Stomach (tissue), 9 donors: ENCODE results near the gene MAMLD1. TPM values are rescaled to one million over a fixed set of nuclear protein-coding genes. Genes with fewer than 3 reads are reported as not detected.

Experiments
- DNase-seq, 2 donors: peaks; one replicate each; pipeline versions ENCODE4 v3.0.0 to v3.0.0-alpha.2; 2013 to 2019
- H3K27ac ChIP-seq, 5 donors: fragments of 200-600 bp in 4 of 5; sonication (generic) in 4 of 5; one replicate each; pipeline ENCODE4 v1.5.1; 2013 to 2019; ENCODE audit warnings: mild to moderate bottlenecking in 1 of 5, moderate library complexity in 1 of 5
- H3K27me3 ChIP-seq, 3 donors: fragments of 200-600 bp; sonication (generic); one replicate each; pipeline ENCODE4 v1.5.1; 2017 to 2019; ENCODE audit warnings: mixed run types in 1 of 3
- H3K36me3 ChIP-seq, 4 donors: fragments of 200-600 bp; sonication (generic); 1 replicate in 3 of 4; 2 replicates in 1 of 4; pipeline ENCODE4 v1.5.1; 2016 to 2019
- H3K4me1 ChIP-seq, 4 donors: fragments of 200-600 bp; sonication (generic); one replicate each; pipeline ENCODE4 v1.5.1; 2016 to 2019
- H3K4me3 ChIP-seq, 4 donors: fragments of 200-600 bp; sonication (generic) in 3 of 4; one replicate each; pipeline ENCODE4 v1.5.1; 2016 to 2019; ENCODE audit warnings: mild to moderate bottlenecking in 1 of 4
- H3K9me3 ChIP-seq, 4 donors: fragments of 200-600 bp; sonication (generic); one replicate each; pipeline ENCODE4 v1.5.1; 2016 to 2019
- EP300 ChIP-seq: sonication (generic); formaldehyde crosslinking; IDR thresholded peaks from one replicate; pipeline ENCODE4 v1.6.1; 2017; ENCODE audit warnings: antibody characterized with exemption
- POLR2A ChIP-seq, 4 donors: fragments of 450-650 bp; IDR thresholded peaks; one replicate each; pipeline ENCODE4 v1.6.1; 2016; ENCODE audit warnings: antibody characterized with exemption in 4 of 4, control low read depth in 2 of 4, mild to moderate bottlenecking in 1 of 4, moderate library complexity in 1 of 4
- POLR2AphosphoS5 ChIP-seq, 3 donors: sonication (generic); formaldehyde crosslinking; IDR thresholded peaks; one replicate each; pipeline ENCODE4 v1.6.1; 2016; ENCODE audit warnings: antibody characterized with exemption in 3 of 3
- WGBS, 5 donors: extraction: QIAGEN DNeasy Blood & Tissue Kit in 3 of 5; methylation state at CpG; one replicate each; pipeline versions ENCODE4 v1.1.5 to v1.1.7; 2013 to 2018; 5-methylcytosine and 5-hydroxymethylcytosine counted together
- intact Hi-C: fragments of 100-400 bp; cut with DNase I; formaldehyde crosslinking; loops from one replicate; pipeline ENCODE4 v1.15.1; 2023; ENCODE audit warnings: low total_unique reads
- polyA plus RNA-seq, 3 donors: library from polyadenylated mRNA; stranded (reverse); fragments of 200-250 nt; gene quantifications; one replicate each; pipeline ENCODE4 v1.2.3, GENCODE V29; 2013
- total RNA-seq, 5 donors: library from RNA; depleted of rRNA; stranded (reverse); fragments of >200 nt; gene quantifications; one replicate each; pipeline versions ENCODE4 v1.1.0 to v1.2.3, GENCODE V29; 2014 to 2016
- TF ChIP-seq, protein P1 (sequence below), 7 experiments: fragments of 450-650 bp in 4 of 7; fragments of 200-600 bp in 3 of 7; sonication (generic) in 3 of 7; IDR thresholded peaks; one replicate each; pipeline ENCODE4 v1.5.1; 2016 to 2019; ENCODE audit warnings: antibody characterized with exemption in 7 of 7, control low read depth in 2 of 7, mild to moderate bottlenecking in 1 of 7
- donor health status: healthy with polysubstance abuse.
- donor health status: Bipolar disorder and iron deficiency.
- donor health status: healthy.

The MAMLD1 gene
- total and polyA plus RNA-seq, 8 donors: 0.73 to 6.4 (median 1.7) TPM; not detected in 1

DNA sequence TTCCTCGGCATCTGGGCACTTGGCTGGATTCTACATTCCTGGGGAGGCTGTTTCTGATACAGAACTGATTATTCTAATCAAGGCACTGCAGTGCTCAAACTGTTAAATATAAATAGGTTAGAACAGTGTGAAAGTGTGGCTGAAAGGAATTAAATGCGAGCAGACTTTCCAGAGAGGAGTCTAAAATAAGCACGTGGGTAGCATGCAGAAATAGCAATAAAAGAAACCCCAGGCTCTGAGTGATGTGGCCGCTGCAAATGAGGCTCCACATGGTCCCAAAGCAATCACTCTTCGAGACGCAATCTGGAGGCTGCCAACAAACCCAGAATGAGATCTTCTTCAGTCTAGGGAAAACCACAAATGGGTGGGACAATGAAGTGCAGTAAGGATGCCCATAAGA is 174.7 kb downstream of the MAMLD1 start:
- intact Hi-C loops: no loop called here
- Histone ChIP-seq H3K4me3 (no peak overlapping the region), H3K27me3 (no peaks in the 10 kb centered on the region), H3K4me1 (no peaks in the 10 kb centered on the region), H3K9me3 (peaks cover 0 to 13% (median 6%) of the 10 kb centered on the region in 4 donors), H3K27ac (no peak overlapping the region), H3K36me3 (no peaks in the 10 kb centered on the region)
- 55 to 79% (median 61%) methylated on average over 6 of the region's 6 CpGs for WGBS, 5 donors
- DNase-seq: no peak
- TF ChIP-seq, protein P1, sequence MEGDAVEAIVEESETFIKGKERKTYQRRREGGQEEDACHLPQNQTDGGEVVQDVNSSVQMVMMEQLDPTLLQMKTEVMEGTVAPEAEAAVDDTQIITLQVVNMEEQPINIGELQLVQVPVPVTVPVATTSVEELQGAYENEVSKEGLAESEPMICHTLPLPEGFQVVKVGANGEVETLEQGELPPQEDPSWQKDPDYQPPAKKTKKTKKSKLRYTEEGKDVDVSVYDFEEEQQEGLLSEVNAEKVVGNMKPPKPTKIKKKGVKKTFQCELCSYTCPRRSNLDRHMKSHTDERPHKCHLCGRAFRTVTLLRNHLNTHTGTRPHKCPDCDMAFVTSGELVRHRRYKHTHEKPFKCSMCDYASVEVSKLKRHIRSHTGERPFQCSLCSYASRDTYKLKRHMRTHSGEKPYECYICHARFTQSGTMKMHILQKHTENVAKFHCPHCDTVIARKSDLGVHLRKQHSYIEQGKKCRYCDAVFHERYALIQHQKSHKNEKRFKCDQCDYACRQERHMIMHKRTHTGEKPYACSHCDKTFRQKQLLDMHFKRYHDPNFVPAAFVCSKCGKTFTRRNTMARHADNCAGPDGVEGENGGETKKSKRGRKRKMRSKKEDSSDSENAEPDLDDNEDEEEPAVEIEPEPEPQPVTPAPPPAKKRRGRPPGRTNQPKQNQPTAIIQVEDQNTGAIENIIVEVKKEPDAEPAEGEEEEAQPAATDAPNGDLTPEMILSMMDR (IDR thresholded peaks at IDR 0.05): no peak
- no peak for TF ChIP-seq POLR2A (IDR thresholded peaks at IDR 0.05)
- no peak for TF ChIP-seq EP300
- TF ChIP-seq POLR2AphosphoS5 (IDR thresholded peaks at IDR 0.05): no peak

DNA sequence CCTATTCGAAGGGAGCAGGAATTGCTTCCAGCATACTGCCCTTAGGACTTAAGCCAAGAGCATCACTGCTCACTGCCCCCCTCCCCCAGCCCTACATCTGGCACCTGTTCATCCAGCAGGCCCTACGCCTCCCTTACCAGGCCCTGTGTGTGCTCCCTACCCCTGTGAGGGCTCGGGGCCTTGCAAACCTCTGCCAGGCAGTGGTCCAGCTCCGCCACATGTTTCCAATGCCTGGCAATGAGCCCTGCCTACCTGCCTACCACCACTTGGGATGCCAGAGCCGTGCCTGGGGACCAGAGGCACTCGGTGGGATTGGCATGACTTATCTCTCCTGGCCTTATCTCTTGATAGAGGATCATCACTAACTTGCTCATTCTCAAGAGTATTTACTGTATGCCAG is 177.8 kb downstream of the MAMLD1 start:
- no peak for DNase-seq
- no peak overlapping the region for H3K4me3 ChIP-seq
- TF ChIP-seq POLR2A (IDR thresholded peaks at IDR 0.05): no peak
- TF ChIP-seq EP300: no peak
- no peak for TF ChIP-seq POLR2AphosphoS5 (IDR thresholded peaks at IDR 0.05)
- TF ChIP-seq, protein P1 (IDR thresholded peaks at IDR 0.05): no peak
- no peaks in the 10 kb centered on the region for H3K36me3 ChIP-seq
- no peak overlapping the region for H3K27ac ChIP-seq
- peaks cover 0 to 13% (median 6%) of the 10 kb centered on the region in 4 donors for H3K9me3 ChIP-seq
- WGBS, 5 donors: 68 to 82% (median 75%) methylated on average over 5 to 6 of the region's 6 CpGs
- intact Hi-C loops: no loop called here
- peaks cover 0 to 1% (median 0%) of the 10 kb centered on the region in 4 donors for H3K4me1 ChIP-seq
- H3K27me3 ChIP-seq: no peaks in the 10 kb centered on the region

GRCh38 chrX:150542846-150543229 is 179.7 kb downstream of the MAMLD1 start:
- no peaks in the 10 kb centered on the region for H3K27me3 ChIP-seq
- 93 to 100% (median 97%) methylated on average over 4 of the region's 4 CpGs for WGBS, 5 donors
- TF ChIP-seq EP300 (no peak), POLR2AphosphoS5 (IDR thresholded peaks at IDR 0.05) (no peak), POLR2A (IDR thresholded peaks at IDR 0.05) (no peak)
- TF ChIP-seq, protein P1 (IDR thresholded peaks at IDR 0.05): no peak
- H3K4me3 ChIP-seq: no peak overlapping the region
- no peak overlapping the region for H3K27ac ChIP-seq
- H3K9me3 ChIP-seq: no peaks in the 10 kb centered on the region
- intact Hi-C loops: no loop called here
- no peaks in the 10 kb centered on the region for H3K36me3 ChIP-seq
- no peak for DNase-seq
- H3K4me1 ChIP-seq: peaks cover 0 to 18% (median 0%) of the 10 kb centered on the region in 4 donors

GRCh38 chrX:150543230-150544155 is 180.4 kb downstream of the MAMLD1 start:
- intact Hi-C loops: no loop called here
- Histone ChIP-seq H3K27ac (no peak overlapping the region), H3K36me3 (no peaks in the 10 kb centered on the region), H3K9me3 (no peaks in the 10 kb centered on the region), H3K4me1 (peaks cover 0 to 24% (median 0%) of the 10 kb centered on the region in 4 donors), H3K4me3 (no peak overlapping the region), H3K27me3 (no peaks in the 10 kb centered on the region)
- WGBS, 5 donors: 80 to 91% (median 86%) methylated on average over 8 to 13 of the region's 13 CpGs
- no peak for DNase-seq
- TF ChIP-seq, protein P1 (IDR thresholded peaks at IDR 0.05): no peak
- TF ChIP-seq POLR2AphosphoS5 (IDR thresholded peaks at IDR 0.05) (no peak), POLR2A (IDR thresholded peaks at IDR 0.05) (no peak), EP300 (no peak)
